Fibroblast of the aortic adventitia (primary cell): ENCODE results near the gene A2M. TPM values are rescaled to one million over a fixed set of nuclear protein-coding genes. Genes with fewer than 3 reads are reported as not detected.

ENCODE experiments used
- DNase-seq: peaks from one replicate; pipeline ENCODE4 v3.0.0-alpha.2; 2010; ENCODE audit warnings: low read depth
- H3K4me3 ChIP-seq: 2 replicates; pipeline ENCODE4 v1.5.1; 2011; ENCODE audit warnings: low read depth, mild to moderate bottlenecking, control low read depth, low read length, moderate library complexity
- total RNA-seq: library from RNA; depleted of rRNA; stranded (reverse); fragments of >200 nt; gene quantifications from 2 replicates; pipeline ENCODE4 v1.2.3, GENCODE V29; 2012; ENCODE audit warnings: low replicate concordance
- TF ChIP-seq, protein P1 (sequence below): IDR thresholded peaks from 2 replicates; pipeline ENCODE4 v1.5.1; 2011; ENCODE audit warnings: mild to moderate bottlenecking, low read length, control low read depth, inconsistent platforms; ENCODE audit not compliant: insufficient read depth

Gene A2M
- total RNA-seq, 1 donor: 0.54 TPM

GRCh38 chr12:9112076-9112853 lies 3.5 kb downstream of the A2M start:
- H3K4me3 ChIP-seq: no peak overlapping the region
- DNase-seq: no peak
- TF ChIP-seq, protein P1, sequence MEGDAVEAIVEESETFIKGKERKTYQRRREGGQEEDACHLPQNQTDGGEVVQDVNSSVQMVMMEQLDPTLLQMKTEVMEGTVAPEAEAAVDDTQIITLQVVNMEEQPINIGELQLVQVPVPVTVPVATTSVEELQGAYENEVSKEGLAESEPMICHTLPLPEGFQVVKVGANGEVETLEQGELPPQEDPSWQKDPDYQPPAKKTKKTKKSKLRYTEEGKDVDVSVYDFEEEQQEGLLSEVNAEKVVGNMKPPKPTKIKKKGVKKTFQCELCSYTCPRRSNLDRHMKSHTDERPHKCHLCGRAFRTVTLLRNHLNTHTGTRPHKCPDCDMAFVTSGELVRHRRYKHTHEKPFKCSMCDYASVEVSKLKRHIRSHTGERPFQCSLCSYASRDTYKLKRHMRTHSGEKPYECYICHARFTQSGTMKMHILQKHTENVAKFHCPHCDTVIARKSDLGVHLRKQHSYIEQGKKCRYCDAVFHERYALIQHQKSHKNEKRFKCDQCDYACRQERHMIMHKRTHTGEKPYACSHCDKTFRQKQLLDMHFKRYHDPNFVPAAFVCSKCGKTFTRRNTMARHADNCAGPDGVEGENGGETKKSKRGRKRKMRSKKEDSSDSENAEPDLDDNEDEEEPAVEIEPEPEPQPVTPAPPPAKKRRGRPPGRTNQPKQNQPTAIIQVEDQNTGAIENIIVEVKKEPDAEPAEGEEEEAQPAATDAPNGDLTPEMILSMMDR: no peak

DNA sequence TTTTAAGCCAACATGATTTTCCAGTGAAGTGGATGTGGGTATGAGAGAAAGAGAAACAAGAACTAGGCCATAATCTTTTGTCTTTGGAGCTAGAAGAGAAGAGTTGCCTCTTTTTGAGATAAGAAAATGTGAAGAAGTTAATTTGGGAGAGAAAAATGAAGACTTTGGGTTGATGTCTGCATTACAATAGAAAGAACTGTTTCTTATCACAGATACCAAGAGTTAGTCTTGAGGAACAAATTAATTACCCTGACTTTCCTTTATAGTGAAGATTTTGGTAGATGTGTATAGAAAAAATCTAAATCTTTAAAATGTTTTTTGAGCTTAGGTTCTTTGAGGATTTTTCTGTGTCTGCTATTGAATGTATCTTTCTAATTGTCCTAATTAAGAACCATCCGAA lies 4.2 kb downstream of the A2M start:
- no peak for DNase-seq
- TF ChIP-seq, protein P1: no peak
- H3K4me3 ChIP-seq: no peak overlapping the region

DNA sequence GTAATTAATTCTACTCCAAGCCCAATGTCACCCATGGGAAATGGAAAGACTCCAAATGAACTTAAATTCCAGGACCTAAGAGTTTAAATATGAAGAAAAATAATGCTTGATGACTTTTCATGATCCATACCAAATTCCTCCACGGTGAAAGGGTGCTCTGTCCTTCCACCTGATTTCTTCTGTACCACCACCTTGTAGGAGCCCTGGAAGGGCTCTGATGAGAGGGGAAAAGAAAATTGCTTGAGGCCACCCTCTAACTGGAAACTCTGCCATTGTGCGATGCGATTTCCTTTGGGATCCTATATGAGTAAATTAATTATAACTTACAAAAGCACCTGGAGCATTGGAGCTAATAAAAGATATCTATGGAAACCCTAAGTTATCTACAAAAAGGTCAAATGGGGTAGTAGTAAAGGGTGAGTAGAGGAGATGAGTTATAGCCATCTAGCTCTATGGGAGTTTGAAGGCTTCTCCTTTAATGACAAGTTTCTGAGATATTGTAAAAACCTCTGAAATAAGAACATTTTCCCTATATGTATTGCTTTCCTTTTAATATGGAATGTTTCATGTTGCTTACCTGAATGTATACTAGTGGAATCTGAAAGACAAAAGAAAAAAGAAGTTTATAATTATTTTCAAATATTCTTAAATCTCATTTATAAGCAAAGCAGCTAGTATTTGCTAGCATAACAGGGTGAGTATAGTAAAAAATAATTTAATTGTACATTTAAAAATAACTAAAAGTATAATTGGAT lies 5.8 kb downstream of the A2M start:
- H3K4me3 ChIP-seq: no peak overlapping the region
- TF ChIP-seq, protein P1: no peak
- DNase-seq: no peak

- no peak for DNase-seq
- no peak overlapping the region for H3K4me3 ChIP-seq
- TF ChIP-seq, protein P1: no peak
Observed at GRCh38 chr12:9109213-9109522, 6.6 kb downstream of the A2M start.

DNA sequence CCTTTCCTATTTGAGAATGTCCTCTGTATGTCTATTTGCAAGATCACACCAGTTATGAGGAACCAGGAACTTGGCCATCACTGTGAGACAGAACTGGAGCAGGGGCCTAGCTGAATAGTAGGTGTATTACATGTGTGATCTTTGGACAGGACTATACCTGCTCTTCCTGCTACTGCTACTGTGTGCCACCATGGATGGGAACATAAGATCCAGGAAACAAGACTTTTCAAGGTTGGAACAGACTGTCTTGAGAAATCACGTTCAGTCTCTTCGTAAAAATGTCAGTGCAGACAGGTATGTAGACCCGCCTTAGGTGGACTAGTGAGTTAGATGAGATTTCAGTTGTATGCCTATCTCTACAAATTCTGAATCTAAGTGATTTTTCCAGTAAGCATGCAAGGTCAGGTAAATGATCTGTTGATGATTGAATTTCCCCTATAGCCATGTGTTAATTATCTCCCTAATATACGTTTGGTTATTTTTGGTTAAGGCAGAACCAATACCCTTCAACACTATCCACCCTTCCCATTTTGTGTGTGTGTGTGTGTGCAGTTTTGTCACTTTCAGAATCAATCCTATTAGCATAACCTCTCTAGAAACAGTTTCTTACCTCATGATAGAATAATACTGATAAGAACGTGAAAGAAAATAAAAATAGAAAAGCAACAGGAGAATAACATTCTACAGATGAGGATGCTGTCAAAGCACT lies 7.1 kb downstream of the A2M start:
- TF ChIP-seq, protein P1: no peak
- DNase-seq: no peak
- H3K4me3 ChIP-seq: no peak overlapping the region

- TF ChIP-seq, protein P1: no peak
- no peak for DNase-seq
- H3K4me3 ChIP-seq: no peak overlapping the region
Observed at GRCh38 chr12:9107542-9107873, 8.2 kb downstream of the A2M start.
